WTC11 (cell line): Measurements from ENCODE around the gene ELOVL7. TPM values are rescaled to one million over a fixed set of nuclear protein-coding genes. Genes with fewer than 3 reads are reported as not detected.

Experiments
- ATAC-seq: fragments of 200-7000 bp; cut with Tn5 transposase; 2 replicates; pipeline ENCODE4 v1.10.0; 2021; ENCODE audit warnings: mild to moderate bottlenecking, moderate library complexity
- CTCF ChIA-PET: fragments of 300-600 bp; sonication (Branson Sonifier 250); formaldehyde crosslinking; loops from one replicate; lab custom pipeline; 2021; ENCODE audit warnings: antibody characterized with exemption; lab: Charles Lee
- POLR2A ChIA-PET: fragments of 350-600 bp; sonication (Branson Sonifier 250); formaldehyde crosslinking; loops from one replicate; lab custom pipeline; 2021; ENCODE audit warnings: antibody characterized with exemption; lab: Charles Lee
- DNase-seq: peaks from one replicate; pipeline ENCODE4 v3.0.0; 2021; ENCODE audit warnings: low spot score
- H3K27ac Mint-ChIP-seq: 2 replicates; pipeline ENCODE4 v1.8.0; 2021; ENCODE audit warnings: mixed read lengths
- H3K27me3 Mint-ChIP-seq: 2 replicates; pipeline ENCODE4 v1.8.0; 2021; ENCODE audit warnings: low read depth, mild to moderate bottlenecking, moderate library complexity, mixed read lengths
- H3K36me3 Mint-ChIP-seq: 2 replicates; pipeline ENCODE4 v1.8.0; 2021; ENCODE audit warnings: mixed read lengths
- H3K4me1 Mint-ChIP-seq: 2 replicates; pipeline ENCODE4 v1.8.0; 2022; ENCODE audit warnings: mixed read lengths
- H3K4me3 Mint-ChIP-seq: 2 replicates; pipeline ENCODE4 v1.8.0; 2021; ENCODE audit warnings: mild to moderate bottlenecking, moderate library complexity, mixed read lengths
- H3K9me3 Mint-ChIP-seq: 2 replicates; pipeline ENCODE4 v1.8.0; 2021; ENCODE audit warnings: mixed read lengths
- CDX4 ChIP-seq: fragments of 250-450 bp; sonication (Bioruptor Pico); IDR thresholded peaks from 2 replicates; pipeline ENCODE4 v1.9.0; 2021; ENCODE audit warnings: moderate library complexity, mild to moderate bottlenecking, inconsistent platforms, borderline replicate concordance
- E2F4 ChIP-seq: sonication (generic); formaldehyde crosslinking; IDR thresholded peaks from 2 replicates; pipeline ENCODE4 v1.8.1; 2022; ENCODE audit warnings: low read depth, mild to moderate bottlenecking, moderate library complexity, missing genetic modification reagents, borderline replicate concordance
- ESRRA ChIP-seq: sonication (generic); formaldehyde crosslinking; IDR thresholded peaks from 2 replicates; pipeline ENCODE4 v1.8.1; 2022; ENCODE audit warnings: mild to moderate bottlenecking, missing genetic modification reagents, borderline replicate concordance
- FOXP4 ChIP-seq: sonication (generic); formaldehyde crosslinking; IDR thresholded peaks from 2 replicates; pipeline ENCODE4 v1.8.0; 2022; ENCODE audit warnings: mild to moderate bottlenecking, missing genetic modification reagents
- GABPB1 ChIP-seq: sonication (generic); formaldehyde crosslinking; IDR thresholded peaks from 2 replicates; pipeline ENCODE4 v1.8.1; 2023; ENCODE audit warnings: mild to moderate bottlenecking, missing genetic modification reagents
- GRHL2 ChIP-seq: fragments of 250-450 bp; sonication (Bioruptor Pico); IDR thresholded peaks from 2 replicates; pipeline ENCODE4 v1.8.0; 2022; ENCODE audit warnings: mild to moderate bottlenecking, moderate library complexity; ENCODE audit not compliant: insufficient replicate concordance, severe bottlenecking
- IRF2 ChIP-seq: sonication (generic); formaldehyde crosslinking; IDR thresholded peaks from 2 replicates; pipeline ENCODE4 v1.8.0; 2022; ENCODE audit warnings: low read depth, missing genetic modification reagents, borderline replicate concordance
- JAZF1 ChIP-seq: fragments of 250-450 bp; sonication (Bioruptor Pico); IDR thresholded peaks from 2 replicates; pipeline ENCODE4 v1.9.0; 2021; ENCODE audit warnings: moderate library complexity, mild to moderate bottlenecking, inconsistent platforms
- MXD4 ChIP-seq: fragments of 250-450 bp; sonication (Bioruptor Pico); IDR thresholded peaks from 2 replicates; pipeline ENCODE4 v1.8.0; 2021; ENCODE audit warnings: mild to moderate bottlenecking, moderate library complexity, borderline replicate concordance
- NFYB ChIP-seq: sonication (generic); formaldehyde crosslinking; conservative IDR thresholded peaks from 2 replicates; pipeline ENCODE4 v1.8.0; 2022; ENCODE audit warnings: low read depth, missing genetic modification reagents
- NR3C1 ChIP-seq: sonication (generic); formaldehyde crosslinking; conservative IDR thresholded peaks from 2 replicates; pipeline ENCODE4 v1.8.1; 2023; ENCODE audit warnings: low read depth, mild to moderate bottlenecking, missing genetic modification reagents
- OVOL2 ChIP-seq: fragments of 250-450 bp; sonication (Bioruptor Pico); IDR thresholded peaks from 2 replicates; pipeline ENCODE4 v1.9.0; 2021; ENCODE audit warnings: mild to moderate bottlenecking, borderline replicate concordance
- PRDM15 ChIP-seq: sonication (generic); formaldehyde crosslinking; IDR thresholded peaks from 2 replicates; pipeline ENCODE4 v1.8.0; 2022; ENCODE audit warnings: missing genetic modification reagents
- RELA ChIP-seq: sonication (generic); formaldehyde crosslinking; IDR thresholded peaks from 2 replicates; pipeline ENCODE4 v1.8.1; 2022; ENCODE audit warnings: missing genetic modification reagents, mild to moderate bottlenecking, borderline replicate concordance
- RORB ChIP-seq: fragments of 250-450 bp; sonication (Bioruptor Pico); IDR thresholded peaks from 2 replicates; pipeline ENCODE4 v1.9.0; 2021; ENCODE audit warnings: mild to moderate bottlenecking
- TP53 ChIP-seq: sonication (generic); formaldehyde crosslinking; IDR thresholded peaks from 2 replicates; pipeline ENCODE4 v1.8.1; 2023; ENCODE audit warnings: mild to moderate bottlenecking, missing genetic modification reagents
- ZNF121 ChIP-seq: sonication (generic); formaldehyde crosslinking; IDR thresholded peaks from 2 replicates; pipeline ENCODE4 v1.8.0; 2023; ENCODE audit warnings: missing genetic modification reagents
- ZNF232 ChIP-seq: sonication (generic); formaldehyde crosslinking; IDR thresholded peaks from 2 replicates; pipeline ENCODE4 v1.8.0; 2022; ENCODE audit warnings: mild to moderate bottlenecking, missing genetic modification reagents
- ZNF263 ChIP-seq: sonication (generic); formaldehyde crosslinking; IDR thresholded peaks from 2 replicates; pipeline ENCODE4 v1.8.1; 2022; ENCODE audit warnings: low read depth, mild to moderate bottlenecking, moderate library complexity, missing genetic modification reagents
- ZSCAN18 ChIP-seq: fragments of 250-450 bp; sonication (Bioruptor Pico); IDR thresholded peaks from 2 replicates; pipeline ENCODE4 v2.1.2; 2022; ENCODE audit warnings: mild to moderate bottlenecking, moderate library complexity
- total RNA-seq: library from RNA; stranded (reverse); gene quantifications from 3 replicates; pipeline ENCODE4 v1.2.3, GENCODE V29; 2021
- TF ChIP-seq, protein P1 (sequence below): fragments of 250-450 bp; sonication (Bioruptor Pico); IDR thresholded peaks from 2 replicates; pipeline ENCODE4 v1.8.0; 2021; ENCODE audit warnings: mild to moderate bottlenecking
- TF ChIP-seq, protein P2 (sequence below): sonication (generic); formaldehyde crosslinking; IDR thresholded peaks from 2 replicates; pipeline ENCODE4 v1.8.1; 2023; ENCODE audit warnings: mild to moderate bottlenecking, missing genetic modification reagents, moderate library complexity
- TF ChIP-seq, protein P3 (sequence below): sonication (generic); formaldehyde crosslinking; IDR thresholded peaks from 2 replicates; pipeline ENCODE4 v1.8.1; 2022; ENCODE audit warnings: missing genetic modification reagents, borderline replicate concordance

ELOVL7 gene
- total RNA-seq, 1 experiment from 2014 or later: 7.1 TPM

GRCh38 chr5:60763061-60763460 is 81.0 kb downstream of the ELOVL7 start (continued):
- TF ChIP-seq PRDM15 (CRISPR knock-in tag) (no peak), GRHL2 (CRISPR knock-in tag) (no peak), TP53 (no peak), GABPB1 (CRISPR knock-in tag) (no peak)

GRCh38 chr5:60754495-60754894 is 89.6 kb downstream of the ELOVL7 start:
- TF ChIP-seq MXD4 (CRISPR knock-in tag) (no peak), NR3C1 (no peak), OVOL2 (CRISPR knock-in tag) (no peak), CDX4 (CRISPR knock-in tag) (no peak), RELA (CRISPR knock-in tag) (no peak), JAZF1 (CRISPR knock-in tag) (no peak), ZNF263 (no peak), ZNF121 (CRISPR knock-in tag) (no peak), ZNF232 (CRISPR knock-in tag) (no peak), ZSCAN18 (CRISPR knock-in tag) (no peak), E2F4 (CRISPR knock-in tag) (no peak), ESRRA (CRISPR knock-in tag) (no peak), FOXP4 (CRISPR knock-in tag) (no peak), IRF2 (CRISPR knock-in tag) (no peak), RORB (CRISPR knock-in tag) (no peak), NFYB (CRISPR knock-in tag) (no peak)
- TF ChIP-seq, protein P1, sequence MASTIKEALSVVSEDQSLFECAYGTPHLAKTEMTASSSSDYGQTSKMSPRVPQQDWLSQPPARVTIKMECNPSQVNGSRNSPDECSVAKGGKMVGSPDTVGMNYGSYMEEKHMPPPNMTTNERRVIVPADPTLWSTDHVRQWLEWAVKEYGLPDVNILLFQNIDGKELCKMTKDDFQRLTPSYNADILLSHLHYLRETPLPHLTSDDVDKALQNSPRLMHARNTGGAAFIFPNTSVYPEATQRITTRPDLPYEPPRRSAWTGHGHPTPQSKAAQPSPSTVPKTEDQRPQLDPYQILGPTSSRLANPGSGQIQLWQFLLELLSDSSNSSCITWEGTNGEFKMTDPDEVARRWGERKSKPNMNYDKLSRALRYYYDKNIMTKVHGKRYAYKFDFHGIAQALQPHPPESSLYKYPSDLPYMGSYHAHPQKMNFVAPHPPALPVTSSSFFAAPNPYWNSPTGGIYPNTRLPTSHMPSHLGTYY (CRISPR knock-in tag): no peak
- TF ChIP-seq, protein P2, sequence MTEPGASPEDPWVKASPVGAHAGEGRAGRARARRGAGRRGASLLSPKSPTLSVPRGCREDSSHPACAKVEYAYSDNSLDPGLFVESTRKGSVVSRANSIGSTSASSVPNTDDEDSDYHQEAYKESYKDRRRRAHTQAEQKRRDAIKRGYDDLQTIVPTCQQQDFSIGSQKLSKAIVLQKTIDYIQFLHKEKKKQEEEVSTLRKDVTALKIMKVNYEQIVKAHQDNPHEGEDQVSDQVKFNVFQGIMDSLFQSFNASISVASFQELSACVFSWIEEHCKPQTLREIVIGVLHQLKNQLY (CRISPR knock-in tag): no peak
- TF ChIP-seq, protein P3, sequence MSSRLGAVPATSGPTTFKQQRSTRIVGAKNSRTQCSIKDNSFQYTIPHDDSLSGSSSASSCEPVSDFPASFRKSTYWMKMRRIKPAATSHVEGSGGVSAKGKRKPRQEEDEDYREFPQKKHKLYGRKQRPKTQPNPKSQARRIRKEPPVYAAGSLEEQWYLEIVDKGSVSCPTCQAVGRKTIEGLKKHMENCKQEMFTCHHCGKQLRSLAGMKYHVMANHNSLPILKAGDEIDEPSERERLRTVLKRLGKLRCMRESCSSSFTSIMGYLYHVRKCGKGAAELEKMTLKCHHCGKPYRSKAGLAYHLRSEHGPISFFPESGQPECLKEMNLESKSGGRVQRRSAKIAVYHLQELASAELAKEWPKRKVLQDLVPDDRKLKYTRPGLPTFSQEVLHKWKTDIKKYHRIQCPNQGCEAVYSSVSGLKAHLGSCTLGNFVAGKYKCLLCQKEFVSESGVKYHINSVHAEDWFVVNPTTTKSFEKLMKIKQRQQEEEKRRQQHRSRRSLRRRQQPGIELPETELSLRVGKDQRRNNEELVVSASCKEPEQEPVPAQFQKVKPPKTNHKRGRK: no peak
- H3K9me3 Mint-ChIP-seq: no peaks in the 10 kb centered on the region
- POLR2A ChIA-PET: no interaction called here
- ATAC-seq: no peak
- CTCF ChIA-PET: no interaction called here
- no peaks in the 10 kb centered on the region for H3K36me3 Mint-ChIP-seq
- H3K4me3 Mint-ChIP-seq: no peak overlapping the region
- H3K27me3 Mint-ChIP-seq: no peaks in the 10 kb centered on the region
- DNase-seq: no peak
- H3K27ac Mint-ChIP-seq: no peak overlapping the region
- H3K4me1 Mint-ChIP-seq: no peaks in the 10 kb centered on the region
